ENCODE measurements around the gene DCUN1D4. TPM values are rescaled to one million over a fixed set of nuclear protein-coding genes. Genes with fewer than 3 reads are reported as not detected.

Gene DCUN1D4
- total and polyA plus RNA-seq, 4 donors: 15.2 to 33.9 (median 21.8) TPM

DNA sequence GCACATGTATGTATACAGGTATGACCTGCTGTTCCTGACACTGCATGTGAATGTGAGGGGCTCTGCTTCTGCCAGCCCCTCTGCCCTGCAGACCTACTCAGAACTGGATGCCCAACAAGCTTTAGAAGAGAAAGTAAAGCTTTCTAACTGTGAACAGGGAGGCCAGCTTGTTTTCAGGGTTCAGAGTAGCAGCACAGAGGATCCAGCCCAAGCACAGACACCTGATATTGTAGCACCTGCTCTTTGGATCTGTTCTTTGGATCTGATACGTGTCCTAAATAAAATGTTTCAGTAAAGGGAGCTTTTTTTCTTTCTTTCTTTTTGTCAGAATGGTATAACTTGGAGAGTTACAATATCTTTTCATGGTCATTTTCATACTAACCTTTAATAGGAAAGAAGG lies 19.2 kb downstream of the DCUN1D4 start:
- TF ChIP-seq TAF1 (conservative IDR thresholded peaks at IDR 0.05): no peak
- no peak for TF ChIP-seq GABPA (IDR thresholded peaks at IDR 0.05 in 1 of 2, conservative IDR thresholded peaks at IDR 0.05 in 1 of 2)
- no peak for TF ChIP-seq CTCF (IDR thresholded peaks at IDR 0.05; ENCODE audit: low read depth, low read length, missing input control)
- no peak for TF ChIP-seq FOXA1 (IDR thresholded peaks at IDR 0.05)
- TF ChIP-seq HNF4G (IDR thresholded peaks at IDR 0.05): no peak
- TF ChIP-seq NR2F2 (IDR thresholded peaks at IDR 0.05): no peak
- no peak for TF ChIP-seq FOXA2 (IDR thresholded peaks at IDR 0.05)
- TF ChIP-seq HNF4A (conservative IDR thresholded peaks at IDR 0.05): no peak
- no peak for TF ChIP-seq ZBTB33 (IDR thresholded peaks at IDR 0.05)
- no peak for TF ChIP-seq JUND (IDR thresholded peaks at IDR 0.05)
- TF ChIP-seq EGR1 (IDR thresholded peaks at IDR 0.05; ENCODE audit: low read depth in 2 of 2): no peak
- TF ChIP-seq SP1 (IDR thresholded peaks at IDR 0.05): no peak
- no peak for TF ChIP-seq RAD21 (IDR thresholded peaks at IDR 0.05)
- no peak for TF ChIP-seq MAX (IDR thresholded peaks at IDR 0.05)
- TF ChIP-seq RXRA (IDR thresholded peaks at IDR 0.05): no peak
- no peak for TF ChIP-seq YY1 (IDR thresholded peaks at IDR 0.05)
- TF ChIP-seq, protein P1, sequence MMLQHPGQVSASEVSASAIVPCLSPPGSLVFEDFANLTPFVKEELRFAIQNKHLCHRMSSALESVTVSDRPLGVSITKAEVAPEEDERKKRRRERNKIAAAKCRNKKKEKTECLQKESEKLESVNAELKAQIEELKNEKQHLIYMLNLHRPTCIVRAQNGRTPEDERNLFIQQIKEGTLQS (IDR thresholded peaks at IDR 0.05): no peak
- TF ChIP-seq, protein P2, sequence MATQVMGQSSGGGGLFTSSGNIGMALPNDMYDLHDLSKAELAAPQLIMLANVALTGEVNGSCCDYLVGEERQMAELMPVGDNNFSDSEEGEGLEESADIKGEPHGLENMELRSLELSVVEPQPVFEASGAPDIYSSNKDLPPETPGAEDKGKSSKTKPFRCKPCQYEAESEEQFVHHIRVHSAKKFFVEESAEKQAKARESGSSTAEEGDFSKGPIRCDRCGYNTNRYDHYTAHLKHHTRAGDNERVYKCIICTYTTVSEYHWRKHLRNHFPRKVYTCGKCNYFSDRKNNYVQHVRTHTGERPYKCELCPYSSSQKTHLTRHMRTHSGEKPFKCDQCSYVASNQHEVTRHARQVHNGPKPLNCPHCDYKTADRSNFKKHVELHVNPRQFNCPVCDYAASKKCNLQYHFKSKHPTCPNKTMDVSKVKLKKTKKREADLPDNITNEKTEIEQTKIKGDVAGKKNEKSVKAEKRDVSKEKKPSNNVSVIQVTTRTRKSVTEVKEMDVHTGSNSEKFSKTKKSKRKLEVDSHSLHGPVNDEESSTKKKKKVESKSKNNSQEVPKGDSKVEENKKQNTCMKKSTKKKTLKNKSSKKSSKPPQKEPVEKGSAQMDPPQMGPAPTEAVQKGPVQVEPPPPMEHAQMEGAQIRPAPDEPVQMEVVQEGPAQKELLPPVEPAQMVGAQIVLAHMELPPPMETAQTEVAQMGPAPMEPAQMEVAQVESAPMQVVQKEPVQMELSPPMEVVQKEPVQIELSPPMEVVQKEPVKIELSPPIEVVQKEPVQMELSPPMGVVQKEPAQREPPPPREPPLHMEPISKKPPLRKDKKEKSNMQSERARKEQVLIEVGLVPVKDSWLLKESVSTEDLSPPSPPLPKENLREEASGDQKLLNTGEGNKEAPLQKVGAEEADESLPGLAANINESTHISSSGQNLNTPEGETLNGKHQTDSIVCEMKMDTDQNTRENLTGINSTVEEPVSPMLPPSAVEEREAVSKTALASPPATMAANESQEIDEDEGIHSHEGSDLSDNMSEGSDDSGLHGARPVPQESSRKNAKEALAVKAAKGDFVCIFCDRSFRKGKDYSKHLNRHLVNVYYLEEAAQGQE (IDR thresholded peaks at IDR 0.05): no peak
- H3K9me3 ChIP-seq (ENCODE audit: control insufficient read depth in 4 of 4, low read length in 3 of 4): no peaks in the 10 kb centered on the region
- peaks cover 1 to 22% (median 7%) of the 10 kb centered on the region in 4 donors for H3K36me3 ChIP-seq (ENCODE audit: control insufficient read depth in 4 of 4, insufficient read depth in 3 of 4, low read depth in 1 of 4, low read length in 3 of 4)
- H3K4me1 ChIP-seq (ENCODE audit: control insufficient read depth in 4 of 4, insufficient read depth in 4 of 4, low read length in 3 of 4): peaks cover 10 to 52% (median 32%) of the 10 kb centered on the region in 4 donors
- H3K27me3 ChIP-seq (ENCODE audit: control insufficient read depth in 4 of 4, insufficient read depth in 4 of 4, low read length in 3 of 4): no peaks in the 10 kb centered on the region
- WGBS: 53% methylated on average over 1 of the region's 1 CpG
- H3K9ac ChIP-seq (ENCODE audit: low read depth in 1 of 2, low read length in 2 of 2): no peak overlapping the region
- H3K4me3 ChIP-seq (ENCODE audit: low read depth in 1 of 3, low read length in 3 of 3): no peak overlapping the region
- H3K27ac ChIP-seq (ENCODE audit: low read depth in 1 of 2, low read length in 2 of 2): no peak overlapping the region
- DNase-seq (ENCODE audit: low spot score): no peak

Measured in liver (tissue), 9 donors.